GM12878 (cell line): ENCODE measurements around the gene STIL. TPM values are rescaled to one million over a fixed set of nuclear protein-coding genes. Genes with fewer than 3 reads are reported as not detected.

Experiments
- ATAC-seq: fragments of 200-7000 bp; cut with Tn5 transposase; 3 replicates; pipeline ENCODE4 v1.9.1; 2020; ENCODE audit warnings: mild to moderate bottlenecking, moderate library complexity
- BruUV-seq: library from RNA; stranded (reverse); fragments of 400-500 nt; replicated peaks from 2 replicates; lab custom pipeline; 2021; lab: Mats Ljungman, UMichigan
- CTCF ChIA-PET: fragments of 300-600 bp; sonication (Branson Sonifier 250); formaldehyde crosslinking; extraction: SDS; loops from one replicate; lab custom pipeline; 2021; ENCODE audit warnings: inconsistent platforms; lab: Yijun Ruan, JAX
- POLR2A ChIA-PET: fragments of 350-600 bp; formaldehyde crosslinking; extraction: SDS; loops from one replicate; lab custom pipeline; 2021; ENCODE audit warnings: inconsistent platforms; lab: Charles Lee
- RAD21 ChIA-PET: fragments of 300-600 bp; sonication (Branson Sonifier 250); formaldehyde crosslinking; loops from one replicate; lab custom pipeline; 2023; ENCODE audit warnings: antibody characterized with exemption; ENCODE audit not compliant: unreplicated experiment; lab: Charles Lee
- SMC1A ChIA-PET: fragments of 300-600 bp; sonication (Branson Sonifier 250); formaldehyde crosslinking; loops from one replicate; lab custom pipeline; 2023; ENCODE audit not compliant: unreplicated experiment, uncharacterized antibody; lab: Charles Lee
- DNase-seq: peaks from one replicate; pipeline ENCODE4 v3.0.0-alpha.2; 2011; ENCODE audit warnings: low read depth, low spot score
- FAIRE-seq: peaks from 3 replicates; lab custom pipeline; 2011; peaks lifted over from hg19 to GRCh38; lab: Jason Lieb, UNC
- H2AFZ ChIP-seq: 2 replicates; pipeline ENCODE4 v1.6.0; 2011; ENCODE audit warnings: low read depth, low read length, control low read depth; ENCODE audit not compliant: control insufficient read depth
- H3K27ac ChIP-seq: 2 replicates; pipeline ENCODE4 v1.5.1; 2011; ENCODE audit warnings: control low read depth; ENCODE audit not compliant: control insufficient read depth, insufficient read depth
- H3K27me3 ChIP-seq, 2 experiments: replicated peaks in 1 of 2; 2 replicates each; pipeline versions ENCODE4 v1.6.0 to v1.6.1; 2011; ENCODE audit warnings: low read length in 1 of 2; ENCODE audit not compliant: control insufficient read depth in 2 of 2, insufficient read depth in 2 of 2
- H3K36me3 ChIP-seq, 2 experiments: 2 replicates each; pipeline ENCODE4 v1.5.1; 2011; ENCODE audit warnings: low read length in 1 of 2; ENCODE audit not compliant: control insufficient read depth in 2 of 2, insufficient read depth in 2 of 2
- H3K4me1 ChIP-seq: 2 replicates; pipeline ENCODE4 v1.6.1; 2011; ENCODE audit warnings: mild to moderate bottlenecking, low read length, moderate library complexity, mixed read lengths; ENCODE audit not compliant: control insufficient read depth, insufficient read depth
- H3K4me2 ChIP-seq: 2 replicates; pipeline ENCODE4 v1.6.0; 2011; ENCODE audit warnings: control low read depth; ENCODE audit not compliant: control insufficient read depth, insufficient read depth
- H3K4me3 ChIP-seq: fragments of 200-600 bp; sonication (generic); 2 replicates; pipeline ENCODE4 v1.5.1; 2016
- H3K79me2 ChIP-seq: 2 replicates; pipeline ENCODE4 v1.6.0; 2011; ENCODE audit warnings: low read length; ENCODE audit not compliant: control insufficient read depth, insufficient read depth
- H3K9ac ChIP-seq: 2 replicates; pipeline ENCODE4 v1.8.0; 2011; ENCODE audit warnings: low read length, control low read depth, mixed read lengths; ENCODE audit not compliant: control insufficient read depth, insufficient read depth
- H3K9me3 ChIP-seq: replicated peaks from 3 replicates; pipeline ENCODE4 v1.5.1; 2011; ENCODE audit warnings: mild to moderate bottlenecking, low read length; ENCODE audit not compliant: control insufficient read depth, insufficient read depth
- H4K20me1 ChIP-seq: 2 replicates; pipeline ENCODE4 v1.6.0; 2011; ENCODE audit not compliant: control insufficient read depth, insufficient read depth
- BCL11A ChIP-seq: IDR thresholded peaks from 2 replicates; pipeline ENCODE4 v1.6.1; 2011; ENCODE audit warnings: low read depth, low read length
- CBX3 ChIP-seq: fragments of 200-600 bp; sonication (generic); IDR thresholded peaks from 2 replicates; pipeline ENCODE4 v1.6.1; 2016; ENCODE audit warnings: low read depth, borderline replicate concordance
- MEF2A ChIP-seq: IDR thresholded peaks from 2 replicates; pipeline ENCODE4 v1.6.1; 2011; ENCODE audit warnings: low read depth, mild to moderate bottlenecking, low read length, moderate library complexity; ENCODE audit not compliant: insufficient read depth
- WGBS: methylation state at CpG from one replicate; pipeline ENCODE4 v1.1.6; 2016; ENCODE audit warnings: low lambda C conversion rate; ENCODE audit not compliant: insufficient replicate concordance, insufficient coverage; ENCODE audit errors: missing lambda C conversion rate; 5-methylcytosine and 5-hydroxymethylcytosine counted together
- in situ Hi-C: fragments of 300-500 bp; cut with MboI; formaldehyde crosslinking; loops from 9 replicates; pipeline ENCODE4 v1.14.3; 2018; ENCODE audit warnings: mixed read lengths
- intact Hi-C: fragments of 100-400 bp; cut with micrococcal nuclease; formaldehyde crosslinking; loops from one replicate; pipeline ENCODE4 v1.14.2; 2022; ENCODE audit not compliant: unreplicated experiment
- polyA plus RNA-seq, 11 experiments: library from polyadenylated mRNA; depleted of rRNA in 4 of 11; unstranded in 6 of 11; stranded (reverse) in 5 of 11; fragments of >200 nt; fragmentation: Nextera tagmentation in 4 of 11; fragmentation: Illumina TruSeq in 1 of 11; extraction: Ambion mirVana in 4 of 11; extraction: Trizol in 1 of 11; gene quantifications; 1 replicate in 1 of 11; 2 replicates in 10 of 11; pipeline versions ENCODE4 v1.2.1 to v1.2.3, GENCODE V29; 2011 to 2016; ENCODE audit warnings: inconsistent platforms in 2 of 11, missing spikeins in 2 of 11, low read depth in 1 of 11
- total RNA-seq, 4 experiments: library from RNA; depleted of rRNA in 3 of 4; stranded (reverse); fragments of >200 nt in 3 of 4; fragmentation: Illumina TruSeq in 1 of 4; extraction: Trizol in 1 of 4; gene quantifications; 2 replicates each; pipeline versions ENCODE4 v1.2.1 to v1.2.3, GENCODE V29; 2013 to 2021
- TF ChIP-seq, protein P1 (sequence below): fragments of 450-650 bp; IDR thresholded peaks from 2 replicates; pipeline ENCODE4 v1.6.1; 2016; ENCODE audit warnings: mild to moderate bottlenecking
- TF ChIP-seq, protein P2 (sequence below): IDR thresholded peaks from 2 replicates; pipeline ENCODE4 v1.6.1; 2012; ENCODE audit warnings: low read depth, low read length, improper control_type of control experiment
- TF ChIP-seq, protein P3 (sequence below): fragments of 450-650 bp; IDR thresholded peaks from 2 replicates; pipeline ENCODE4 v1.6.1; 2016; ENCODE audit warnings: mild to moderate bottlenecking
- TF ChIP-seq, protein P4 (sequence below): fragments of 450-650 bp; IDR thresholded peaks from 2 replicates; pipeline ENCODE4 v1.6.1; 2017; ENCODE audit warnings: mild to moderate bottlenecking, moderate library complexity

Gene STIL
- total and polyA plus RNA-seq, 10 of the 15 experiments (the other 5 are each of a cell fraction or from before 2014, with no cell fraction given): 6.0 to 35.1 (median 26.5) TPM

DNA sequence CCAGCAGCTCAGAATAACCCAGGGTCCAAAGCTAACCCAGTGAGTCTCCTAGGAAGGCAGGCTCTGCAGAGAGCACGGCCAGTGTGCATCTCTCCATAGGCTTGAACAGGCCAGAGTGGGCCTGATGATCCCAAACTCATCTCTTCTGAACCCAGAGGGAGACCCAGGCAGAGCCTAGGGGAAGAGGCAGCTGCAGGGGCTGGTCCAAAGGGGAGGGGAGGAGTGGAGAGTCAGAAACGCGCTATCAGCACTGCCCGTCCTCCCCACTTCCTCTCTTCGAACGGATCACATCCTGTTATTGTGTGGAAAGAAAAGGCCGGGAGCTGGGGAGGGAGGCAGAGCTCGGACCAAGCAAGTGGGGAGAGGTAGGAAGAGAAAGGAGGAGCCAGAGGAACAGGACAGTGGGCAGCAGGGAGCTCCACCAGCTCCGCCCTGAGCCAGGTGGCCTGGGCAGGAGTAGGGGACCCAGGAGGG is 102.1 kb downstream of the STIL start:
- no peak for ATAC-seq
- no peak for DNase-seq
- FAIRE-seq: no peak
- Histone ChIP-seq H3K27me3 (peaks cover 1 to 3% of the 10 kb centered on the region in 2 experiments), H3K36me3 (no peaks in the 10 kb centered on the region), H3K79me2 (no peaks in the 10 kb centered on the region), H3K4me3 (no peak overlapping the region), H4K20me1 (no peaks in the 10 kb centered on the region), H3K9me3 (no peaks in the 10 kb centered on the region), H3K4me1 (no peaks in the 10 kb centered on the region; the same call in 1 of the 2 replicates), H3K9ac (no peak overlapping the region), H3K4me2 (no peak overlapping the region), H2AFZ (no peak overlapping the region), H3K27ac (no peak overlapping the region)
- BruUV-seq: no TSS peak
- ChIA-PET SMC1A (no interaction called here), RAD21 (no interaction called here), POLR2A (no interaction called here), CTCF (interaction anchor here (1.4 kb wide), 1 partner anchor 51 kb away, joined by 5 read pairs; no protein-coding TSS in a partner anchor)
- WGBS: 3% methylated on average over 9 of the region's 9 CpGs
- in situ Hi-C loops (no loop called here), intact Hi-C loops (no loop called here)
- TF ChIP-seq, protein P1, sequence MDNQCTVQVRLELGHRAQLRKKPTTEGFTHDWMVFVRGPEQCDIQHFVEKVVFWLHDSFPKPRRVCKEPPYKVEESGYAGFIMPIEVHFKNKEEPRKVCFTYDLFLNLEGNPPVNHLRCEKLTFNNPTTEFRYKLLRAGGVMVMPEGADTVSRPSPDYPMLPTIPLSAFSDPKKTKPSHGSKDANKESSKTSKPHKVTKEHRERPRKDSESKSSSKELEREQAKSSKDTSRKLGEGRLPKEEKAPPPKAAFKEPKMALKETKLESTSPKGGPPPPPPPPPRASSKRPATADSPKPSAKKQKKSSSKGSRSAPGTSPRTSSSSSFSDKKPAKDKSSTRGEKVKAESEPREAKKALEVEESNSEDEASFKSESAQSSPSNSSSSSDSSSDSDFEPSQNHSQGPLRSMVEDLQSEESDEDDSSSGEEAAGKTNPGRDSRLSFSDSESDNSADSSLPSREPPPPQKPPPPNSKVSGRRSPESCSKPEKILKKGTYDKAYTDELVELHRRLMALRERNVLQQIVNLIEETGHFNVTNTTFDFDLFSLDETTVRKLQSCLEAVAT: no peak
- TF ChIP-seq, protein P2, sequence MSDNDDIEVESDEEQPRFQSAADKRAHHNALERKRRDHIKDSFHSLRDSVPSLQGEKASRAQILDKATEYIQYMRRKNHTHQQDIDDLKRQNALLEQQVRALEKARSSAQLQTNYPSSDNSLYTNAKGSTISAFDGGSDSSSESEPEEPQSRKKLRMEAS: no peak
- TF ChIP-seq, protein P3, sequence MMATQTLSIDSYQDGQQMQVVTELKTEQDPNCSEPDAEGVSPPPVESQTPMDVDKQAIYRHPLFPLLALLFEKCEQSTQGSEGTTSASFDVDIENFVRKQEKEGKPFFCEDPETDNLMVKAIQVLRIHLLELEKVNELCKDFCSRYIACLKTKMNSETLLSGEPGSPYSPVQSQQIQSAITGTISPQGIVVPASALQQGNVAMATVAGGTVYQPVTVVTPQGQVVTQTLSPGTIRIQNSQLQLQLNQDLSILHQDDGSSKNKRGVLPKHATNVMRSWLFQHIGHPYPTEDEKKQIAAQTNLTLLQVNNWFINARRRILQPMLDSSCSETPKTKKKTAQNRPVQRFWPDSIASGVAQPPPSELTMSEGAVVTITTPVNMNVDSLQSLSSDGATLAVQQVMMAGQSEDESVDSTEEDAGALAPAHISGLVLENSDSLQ: no peak
- TF ChIP-seq, all 136 proteins: peak for 0

DNA sequence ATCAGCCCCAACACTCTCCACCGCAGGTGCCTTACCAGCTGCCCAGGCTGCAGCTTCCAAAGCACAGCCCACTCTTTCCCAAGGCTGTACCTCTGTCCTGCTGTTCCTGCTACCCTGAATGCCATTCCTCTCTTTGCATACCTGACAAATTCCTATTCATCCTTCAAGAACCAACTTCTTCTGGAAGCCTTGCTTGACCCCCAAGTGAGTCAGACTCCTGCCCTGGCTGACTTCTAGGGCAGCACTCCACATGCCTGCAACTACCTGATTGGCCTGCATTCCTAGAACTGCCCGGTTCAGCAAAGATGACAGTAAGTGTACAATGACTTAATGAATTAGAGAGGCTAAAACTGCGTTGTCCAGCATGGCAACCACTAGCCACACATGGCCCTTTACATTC is 103.3 kb downstream of the STIL start:
- H2AFZ ChIP-seq: no peak overlapping the region
- peaks cover 1 to 3% of the 10 kb centered on the region in 2 experiments for H3K27me3 ChIP-seq
- intact Hi-C loops (no loop called here), in situ Hi-C loops (no loop called here)
- SMC1A ChIA-PET: no interaction called here
- H3K4me2 ChIP-seq: no peak overlapping the region
- DNase-seq (no peak), FAIRE-seq (no peak), ATAC-seq (no peak)
- H4K20me1 ChIP-seq: no peaks in the 10 kb centered on the region
- H3K36me3 ChIP-seq: no peaks in the 10 kb centered on the region
- H3K79me2 ChIP-seq: no peaks in the 10 kb centered on the region
- WGBS: 13% methylated on average over 3 of the region's 3 CpGs
- no TSS peak for BruUV-seq
- POLR2A ChIA-PET: no interaction called here
- RAD21 ChIA-PET: no interaction called here
- H3K9me3 ChIP-seq: no peaks in the 10 kb centered on the region
- no peaks in the 10 kb centered on the region; the same call in 1 of the 2 replicates for H3K4me1 ChIP-seq
- H3K9ac ChIP-seq: no peak overlapping the region
- no peak overlapping the region for H3K4me3 ChIP-seq
- no peak overlapping the region for H3K27ac ChIP-seq
- CTCF ChIA-PET: no interaction called here
- no peak for TF ChIP-seq BCL11A
- TF ChIP-seq, protein P4, sequence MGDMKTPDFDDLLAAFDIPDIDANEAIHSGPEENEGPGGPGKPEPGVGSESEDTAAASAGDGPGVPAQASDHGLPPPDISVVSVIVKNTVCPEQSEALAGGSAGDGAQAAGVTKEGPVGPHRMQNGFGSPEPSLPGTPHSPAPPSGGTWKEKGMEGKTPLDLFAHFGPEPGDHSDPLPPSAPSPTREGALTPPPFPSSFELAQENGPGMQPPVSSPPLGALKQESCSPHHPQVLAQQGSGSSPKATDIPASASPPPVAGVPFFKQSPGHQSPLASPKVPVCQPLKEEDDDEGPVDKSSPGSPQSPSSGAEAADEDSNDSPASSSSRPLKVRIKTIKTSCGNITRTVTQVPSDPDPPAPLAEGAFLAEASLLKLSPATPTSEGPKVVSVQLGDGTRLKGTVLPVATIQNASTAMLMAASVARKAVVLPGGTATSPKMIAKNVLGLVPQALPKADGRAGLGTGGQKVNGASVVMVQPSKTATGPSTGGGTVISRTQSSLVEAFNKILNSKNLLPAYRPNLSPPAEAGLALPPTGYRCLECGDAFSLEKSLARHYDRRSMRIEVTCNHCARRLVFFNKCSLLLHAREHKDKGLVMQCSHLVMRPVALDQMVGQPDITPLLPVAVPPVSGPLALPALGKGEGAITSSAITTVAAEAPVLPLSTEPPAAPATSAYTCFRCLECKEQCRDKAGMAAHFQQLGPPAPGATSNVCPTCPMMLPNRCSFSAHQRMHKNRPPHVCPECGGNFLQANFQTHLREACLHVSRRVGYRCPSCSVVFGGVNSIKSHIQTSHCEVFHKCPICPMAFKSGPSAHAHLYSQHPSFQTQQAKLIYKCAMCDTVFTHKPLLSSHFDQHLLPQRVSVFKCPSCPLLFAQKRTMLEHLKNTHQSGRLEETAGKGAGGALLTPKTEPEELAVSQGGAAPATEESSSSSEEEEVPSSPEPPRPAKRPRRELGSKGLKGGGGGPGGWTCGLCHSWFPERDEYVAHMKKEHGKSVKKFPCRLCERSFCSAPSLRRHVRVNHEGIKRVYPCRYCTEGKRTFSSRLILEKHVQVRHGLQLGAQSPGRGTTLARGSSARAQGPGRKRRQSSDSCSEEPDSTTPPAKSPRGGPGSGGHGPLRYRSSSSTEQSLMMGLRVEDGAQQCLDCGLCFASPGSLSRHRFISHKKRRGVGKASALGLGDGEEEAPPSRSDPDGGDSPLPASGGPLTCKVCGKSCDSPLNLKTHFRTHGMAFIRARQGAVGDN: no peak
- TF ChIP-seq CBX3: no peak
- TF ChIP-seq MEF2A: no peak
